Measurements from ENCODE around the gene PRKAG2.
"Not testable (repeated sequence)": the region's sequence is repeated elsewhere in the genome, so short reads cannot be mapped to it uniquely, and the experiment has no call there.

Gene PRKAG2

GRCh38 chr7:151883857-151884256 is 6.9 kb upstream of the PRKAG2 start:
- no peak for DNase-seq

GRCh38 chr7:151882734-151883133 is 5.8 kb upstream of the PRKAG2 start:
- no peak for DNase-seq

- DNase-seq: no peak
Measured at GRCh38 chr7:151880688-151881087, 3.8 kb upstream of the PRKAG2 start.

- DNase-seq: no peak
Measured at GRCh38 chr7:151877911-151878835, 1.3 kb upstream of the PRKAG2 start.

- no peak for DNase-seq
Measured at GRCh38 chr7:151875942-151876898, 695 bp downstream of the PRKAG2 start.

- DNase-seq: not testable (repeated sequence)
Measured at GRCh38 chr7:151874479-151874878, 2.4 kb downstream of the PRKAG2 start.

- no peak for DNase-seq
Measured at GRCh38 chr7:151873402-151873965, 3.4 kb downstream of the PRKAG2 start.

GRCh38 chr7:151872531-151873401 is 4.1 kb downstream of the PRKAG2 start:
- DNase-seq: no peak

- DNase-seq: no peak
Measured at GRCh38 chr7:151871904-151872303, 5.0 kb downstream of the PRKAG2 start.

- DNase-seq: no peak
Measured at GRCh38 chr7:151871189-151871735, 5.7 kb downstream of the PRKAG2 start.

- no peak for DNase-seq
Measured at GRCh38 chr7:151869968-151870918, 6.7 kb downstream of the PRKAG2 start.

GRCh38 chr7:151869455-151869854 is 7.5 kb downstream of the PRKAG2 start:
- DNase-seq: no peak

GRCh38 chr7:151869109-151869428 is 7.8 kb downstream of the PRKAG2 start:
- no peak for DNase-seq

GRCh38 chr7:151868396-151869108 is 8.4 kb downstream of the PRKAG2 start:
- no peak for DNase-seq

GRCh38 chr7:151867912-151868311 is 9.0 kb downstream of the PRKAG2 start:
- DNase-seq: no peak

GRCh38 chr7:151866761-151867655 is 9.9 kb downstream of the PRKAG2 start:
- DNase-seq: no peak

- DNase-seq: no peak
Measured at GRCh38 chr7:151866028-151866427, 10.9 kb downstream of the PRKAG2 start.

- no peak for DNase-seq
Measured at GRCh38 chr7:151865070-151865670, 11.7 kb downstream of the PRKAG2 start.

GRCh38 chr7:151864561-151864960 is 12.4 kb downstream of the PRKAG2 start:
- no peak for DNase-seq

Data from NCI-H1436 (cell line).